Transverse colon (tissue), 4 donors: Measurements from ENCODE around the gene RNF10.

Source experiments
- CTCF ChIP-seq, 5 experiments: fragments of 200-600 bp in 3 of 5; fragments of 450-650 bp in 2 of 5; sonication (generic) in 3 of 5; IDR thresholded peaks; 1 replicate in 2 of 5; 2 replicates in 3 of 5; pipeline ENCODE4 v1.5.1; 2016 to 2017; ENCODE audit warnings: antibody characterized with exemption in 5 of 5, inconsistent platforms in 3 of 5, mild to moderate bottlenecking in 2 of 5, moderate library complexity in 1 of 5
- EP300 ChIP-seq: sonication (generic); formaldehyde crosslinking; IDR thresholded peaks from one replicate; pipeline ENCODE4 v1.6.1; 2017; ENCODE audit warnings: antibody characterized with exemption, low read depth
- POLR2A ChIP-seq: fragments of 450-650 bp; IDR thresholded peaks from one replicate; pipeline ENCODE4 v1.6.1; 2016; ENCODE audit warnings: antibody characterized with exemption, mild to moderate bottlenecking, moderate library complexity
- POLR2AphosphoS5 ChIP-seq, 3 donors: sonication (generic); formaldehyde crosslinking; IDR thresholded peaks; one replicate each; pipeline ENCODE4 v1.6.1; 2016; ENCODE audit warnings: antibody characterized with exemption in 3 of 3

- TF ChIP-seq POLR2A, result no peak
- no peak for TF ChIP-seq CTCF (IDR thresholded peaks at IDR 0.05)
- TF ChIP-seq POLR2AphosphoS5 (IDR thresholded peaks at IDR 0.05), result no peak
- no peak for TF ChIP-seq EP300
Observed at GRCh38 chr12:120598674-120599463, 64.7 kb downstream of the RNF10 start.
